Neural cell (in vitro differentiated cells): ENCODE results near the gene ZNF782. TPM values are rescaled to one million over a fixed set of nuclear protein-coding genes. Genes with fewer than 3 reads are reported as not detected.
"Not testable (repeated sequence)": the region's sequence is repeated elsewhere in the genome, so short reads cannot be mapped to it uniquely, and the experiment has no call there.

Experiments
- H2AFZ ChIP-seq: fragments of 200-600, 300-800 bp; sonication (generic), shearing (Covaris generic); 2 replicates; pipeline ENCODE4 v1.6.0; 2014; ENCODE audit warnings: low read depth, mild to moderate bottlenecking, antibody characterized with exemption, low read length, moderate library complexity
- H3F3A ChIP-seq: fragments of 200-600 bp; shearing (Covaris generic); 2 replicates; pipeline ENCODE4 v1.6.1; 2016; ENCODE audit warnings: mild to moderate bottlenecking, moderate library complexity, mixed read lengths, antibody characterized with exemption, low read length; ENCODE audit not compliant: insufficient read depth, poor library complexity, severe bottlenecking
- H3K27ac ChIP-seq: fragments of 200-600, 300-800 bp; sonication (generic), shearing (Covaris generic); 2 replicates; pipeline ENCODE4 v1.5.1; 2014; ENCODE audit warnings: mild to moderate bottlenecking, low read length, moderate library complexity
- H3K27me3 ChIP-seq: fragments of 300-800, 200-600 bp; sonication (generic), shearing (Covaris generic); 2 replicates; pipeline ENCODE4 v1.6.0; 2014; ENCODE audit warnings: mild to moderate bottlenecking, low read depth, low read length, moderate library complexity; ENCODE audit not compliant: insufficient read depth
- H3K36me3 ChIP-seq: fragments of 300-800, 200-600 bp; sonication (generic), shearing (Covaris generic); 2 replicates; pipeline ENCODE4 v1.5.1; 2014; ENCODE audit warnings: mild to moderate bottlenecking, antibody characterized with exemption, low read length, moderate library complexity; ENCODE audit not compliant: insufficient read depth
- H3K4me2 ChIP-seq: fragments of 300-800, 200-600 bp; sonication (generic), shearing (Covaris generic); 2 replicates; pipeline ENCODE4 v1.6.0; 2014; ENCODE audit warnings: mild to moderate bottlenecking, low read length
- H3K4me3 ChIP-seq: fragments of 300-800, 200-600 bp; sonication (generic), shearing (Covaris generic); 2 replicates; pipeline ENCODE4 v1.5.1; 2014; ENCODE audit warnings: mild to moderate bottlenecking, low read length, moderate library complexity
- H3K79me2 ChIP-seq: fragments of 200-600 bp; shearing (Covaris generic); replicated peaks from 2 replicates; pipeline ENCODE4 v1.6.0; 2014; ENCODE audit warnings: mild to moderate bottlenecking, low read length, moderate library complexity; ENCODE audit not compliant: insufficient read depth
- H3K9ac ChIP-seq: fragments of 300-800, 200-600 bp; sonication (generic), shearing (Covaris generic); 2 replicates; pipeline ENCODE4 v1.6.1; 2016; ENCODE audit warnings: mild to moderate bottlenecking, low read length, mixed read lengths
- H3K9me2 ChIP-seq: fragments of 200-600 bp; shearing (Covaris generic); 2 replicates; pipeline ENCODE4 v1.6.1; 2016; ENCODE audit warnings: mild to moderate bottlenecking, low read length, mixed read lengths; ENCODE audit not compliant: insufficient read depth
- H3K9me3 ChIP-seq: fragments of 200-600, 300-800 bp; sonication (generic), shearing (Covaris generic); 2 replicates; pipeline ENCODE4 v1.6.1; 2016; ENCODE audit warnings: mild to moderate bottlenecking, mixed run types, low read length, moderate library complexity, mixed read lengths
- H4K20me1 ChIP-seq: fragments of 200-600 bp; shearing (Covaris generic); 2 replicates; pipeline ENCODE4 v1.6.1; 2016; ENCODE audit warnings: mild to moderate bottlenecking, mixed run types; ENCODE audit not compliant: insufficient read depth
- EP300 ChIP-seq: fragments of 450-650 bp; conservative IDR thresholded peaks from 2 replicates; pipeline ENCODE4 v1.6.1; 2014; ENCODE audit warnings: antibody characterized with exemption, mild to moderate bottlenecking, moderate library complexity; ENCODE audit not compliant: poor library complexity, severe bottlenecking
- EZH2 ChIP-seq: fragments of 200-600, 300-800 bp; shearing (Covaris generic), sonication (generic); IDR thresholded peaks from 2 replicates; pipeline ENCODE4 v1.6.1; 2014; ENCODE audit warnings: antibody characterized with exemption, low read length, borderline replicate concordance, mild to moderate bottlenecking; ENCODE audit not compliant: insufficient read depth, poor library complexity, severe bottlenecking
- MXI1 ChIP-seq: fragments of 450-650 bp; conservative IDR thresholded peaks from 2 replicates; pipeline ENCODE4 v1.6.1; 2014; ENCODE audit warnings: antibody characterized with exemption, mild to moderate bottlenecking; ENCODE audit not compliant: poor library complexity, severe bottlenecking
- POLR2AphosphoS5 ChIP-seq: IDR thresholded peaks from 2 replicates; pipeline ENCODE4 v1.6.1; 2012
- RAD21 ChIP-seq: fragments of 450-650 bp; conservative IDR thresholded peaks from 2 replicates; pipeline ENCODE4 v1.6.1; 2014; ENCODE audit warnings: antibody characterized with exemption, mild to moderate bottlenecking, moderate library complexity
- SMC3 ChIP-seq: fragments of 450-650 bp; conservative IDR thresholded peaks from 2 replicates; pipeline ENCODE4 v1.6.1; 2014; ENCODE audit warnings: antibody characterized with exemption, mild to moderate bottlenecking, moderate library complexity; ENCODE audit not compliant: poor library complexity
- TAF1 ChIP-seq: IDR thresholded peaks from 2 replicates; pipeline ENCODE4 v1.6.1; 2012; ENCODE audit warnings: low read depth
- polyA plus RNA-seq: library from polyadenylated mRNA; depleted of rRNA; stranded (reverse); fragments of >200 nt; gene quantifications from 2 replicates; pipeline ENCODE4 v1.2.3, GENCODE V29; 2014
- TF ChIP-seq, protein P1 (sequence below): fragments of 450-650 bp; IDR thresholded peaks from 2 replicates; pipeline ENCODE4 v1.5.1; 2014; ENCODE audit warnings: antibody characterized with exemption, mild to moderate bottlenecking, moderate library complexity; ENCODE audit not compliant: poor library complexity, severe bottlenecking
- TF ChIP-seq, protein P2 (sequence below): IDR thresholded peaks from 2 replicates; pipeline ENCODE4 v1.6.1; 2012; ENCODE audit warnings: borderline replicate concordance

ZNF782 gene
- polyA plus RNA-seq, 1 donor from 2014 or later, result 6.0 TPM

DNA sequence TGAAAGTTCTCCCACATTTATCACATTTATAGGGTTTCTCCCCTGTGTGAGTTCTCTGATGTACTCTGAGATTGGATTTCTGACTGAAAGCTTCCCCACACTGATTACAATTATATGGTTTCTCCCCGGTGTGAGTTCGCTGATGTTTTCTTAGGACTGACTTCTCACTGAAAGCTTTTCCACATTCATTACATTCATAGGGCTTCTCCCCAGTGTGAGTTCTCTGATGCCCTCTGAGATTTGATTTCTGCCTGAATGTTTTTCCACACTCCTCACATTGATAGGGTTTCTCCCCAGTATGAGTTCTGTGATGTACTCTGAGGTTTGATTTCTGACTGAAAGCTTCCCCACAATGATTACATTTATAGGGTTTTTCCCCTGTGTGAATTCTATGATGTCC lies 36.3 kb downstream of the ZNF782 start:
- H3K4me3 ChIP-seq, result no peak overlapping the region
- H3K9me2 ChIP-seq, result no peaks in the 10 kb centered on the region
- H3K36me3 ChIP-seq, result peaks cover 20% of the 10 kb centered on the region
- no peak overlapping the region for H3K4me2 ChIP-seq
- H3K9ac ChIP-seq, result no peak overlapping the region
- TF ChIP-seq MXI1 (no peak), EZH2 (no peak), RAD21 (no peak), EP300 (no peak)
- TF ChIP-seq, protein P1, sequence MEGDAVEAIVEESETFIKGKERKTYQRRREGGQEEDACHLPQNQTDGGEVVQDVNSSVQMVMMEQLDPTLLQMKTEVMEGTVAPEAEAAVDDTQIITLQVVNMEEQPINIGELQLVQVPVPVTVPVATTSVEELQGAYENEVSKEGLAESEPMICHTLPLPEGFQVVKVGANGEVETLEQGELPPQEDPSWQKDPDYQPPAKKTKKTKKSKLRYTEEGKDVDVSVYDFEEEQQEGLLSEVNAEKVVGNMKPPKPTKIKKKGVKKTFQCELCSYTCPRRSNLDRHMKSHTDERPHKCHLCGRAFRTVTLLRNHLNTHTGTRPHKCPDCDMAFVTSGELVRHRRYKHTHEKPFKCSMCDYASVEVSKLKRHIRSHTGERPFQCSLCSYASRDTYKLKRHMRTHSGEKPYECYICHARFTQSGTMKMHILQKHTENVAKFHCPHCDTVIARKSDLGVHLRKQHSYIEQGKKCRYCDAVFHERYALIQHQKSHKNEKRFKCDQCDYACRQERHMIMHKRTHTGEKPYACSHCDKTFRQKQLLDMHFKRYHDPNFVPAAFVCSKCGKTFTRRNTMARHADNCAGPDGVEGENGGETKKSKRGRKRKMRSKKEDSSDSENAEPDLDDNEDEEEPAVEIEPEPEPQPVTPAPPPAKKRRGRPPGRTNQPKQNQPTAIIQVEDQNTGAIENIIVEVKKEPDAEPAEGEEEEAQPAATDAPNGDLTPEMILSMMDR, result no peak
- H3K9me3 ChIP-seq, result peaks cover 23% of the 10 kb centered on the region
- no peak overlapping the region for H3K27ac ChIP-seq
- no peaks in the 10 kb centered on the region for H4K20me1 ChIP-seq
- H2AFZ ChIP-seq, result no peak overlapping the region
- H3K79me2 ChIP-seq, result no peaks in the 10 kb centered on the region
- no peaks in the 10 kb centered on the region for H3K27me3 ChIP-seq
- H3F3A ChIP-seq, result no peaks in the 10 kb centered on the region

DNA sequence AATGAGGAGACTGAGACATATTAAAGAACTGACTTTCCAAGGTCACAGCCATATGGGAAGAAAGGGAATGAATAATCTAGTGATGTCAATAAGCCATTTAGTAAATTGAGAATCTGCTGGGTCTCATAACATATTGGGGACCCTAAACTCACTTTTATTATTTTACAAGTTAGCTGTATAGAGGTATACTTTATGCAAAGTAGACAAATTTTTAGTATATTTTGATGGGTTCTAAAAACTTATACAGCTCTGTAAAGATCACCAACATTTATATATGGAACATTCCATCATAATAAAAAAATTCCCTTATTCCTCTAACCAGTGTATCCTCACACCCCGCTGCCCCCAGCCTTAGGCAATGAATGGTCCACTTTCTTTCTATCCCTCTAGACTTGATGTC lies 40.7 kb downstream of the ZNF782 start:
- peaks cover 14% of the 10 kb centered on the region for H3K9me3 ChIP-seq
- no peaks in the 10 kb centered on the region for H3K27me3 ChIP-seq
- no peaks in the 10 kb centered on the region for H4K20me1 ChIP-seq
- no peak overlapping the region for H3K4me3 ChIP-seq
- no peaks in the 10 kb centered on the region for H3K9me2 ChIP-seq
- H3K36me3 ChIP-seq, result peaks cover 12% of the 10 kb centered on the region
- no peak overlapping the region for H3K4me2 ChIP-seq
- H3K79me2 ChIP-seq, result no peaks in the 10 kb centered on the region
- no peak overlapping the region for H3K9ac ChIP-seq
- no peaks in the 10 kb centered on the region for H3F3A ChIP-seq
- H3K27ac ChIP-seq, result no peak overlapping the region
- H2AFZ ChIP-seq, result no peak overlapping the region
- TF ChIP-seq EP300 (no peak), MXI1 (no peak), RAD21 (no peak), EZH2 (no peak), POLR2AphosphoS5 (no peak), SMC3 (no peak), TAF1 (no peak)
- TF ChIP-seq, protein P2, sequence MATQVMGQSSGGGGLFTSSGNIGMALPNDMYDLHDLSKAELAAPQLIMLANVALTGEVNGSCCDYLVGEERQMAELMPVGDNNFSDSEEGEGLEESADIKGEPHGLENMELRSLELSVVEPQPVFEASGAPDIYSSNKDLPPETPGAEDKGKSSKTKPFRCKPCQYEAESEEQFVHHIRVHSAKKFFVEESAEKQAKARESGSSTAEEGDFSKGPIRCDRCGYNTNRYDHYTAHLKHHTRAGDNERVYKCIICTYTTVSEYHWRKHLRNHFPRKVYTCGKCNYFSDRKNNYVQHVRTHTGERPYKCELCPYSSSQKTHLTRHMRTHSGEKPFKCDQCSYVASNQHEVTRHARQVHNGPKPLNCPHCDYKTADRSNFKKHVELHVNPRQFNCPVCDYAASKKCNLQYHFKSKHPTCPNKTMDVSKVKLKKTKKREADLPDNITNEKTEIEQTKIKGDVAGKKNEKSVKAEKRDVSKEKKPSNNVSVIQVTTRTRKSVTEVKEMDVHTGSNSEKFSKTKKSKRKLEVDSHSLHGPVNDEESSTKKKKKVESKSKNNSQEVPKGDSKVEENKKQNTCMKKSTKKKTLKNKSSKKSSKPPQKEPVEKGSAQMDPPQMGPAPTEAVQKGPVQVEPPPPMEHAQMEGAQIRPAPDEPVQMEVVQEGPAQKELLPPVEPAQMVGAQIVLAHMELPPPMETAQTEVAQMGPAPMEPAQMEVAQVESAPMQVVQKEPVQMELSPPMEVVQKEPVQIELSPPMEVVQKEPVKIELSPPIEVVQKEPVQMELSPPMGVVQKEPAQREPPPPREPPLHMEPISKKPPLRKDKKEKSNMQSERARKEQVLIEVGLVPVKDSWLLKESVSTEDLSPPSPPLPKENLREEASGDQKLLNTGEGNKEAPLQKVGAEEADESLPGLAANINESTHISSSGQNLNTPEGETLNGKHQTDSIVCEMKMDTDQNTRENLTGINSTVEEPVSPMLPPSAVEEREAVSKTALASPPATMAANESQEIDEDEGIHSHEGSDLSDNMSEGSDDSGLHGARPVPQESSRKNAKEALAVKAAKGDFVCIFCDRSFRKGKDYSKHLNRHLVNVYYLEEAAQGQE, result no peak
- TF ChIP-seq, protein P1, result no peak

DNA sequence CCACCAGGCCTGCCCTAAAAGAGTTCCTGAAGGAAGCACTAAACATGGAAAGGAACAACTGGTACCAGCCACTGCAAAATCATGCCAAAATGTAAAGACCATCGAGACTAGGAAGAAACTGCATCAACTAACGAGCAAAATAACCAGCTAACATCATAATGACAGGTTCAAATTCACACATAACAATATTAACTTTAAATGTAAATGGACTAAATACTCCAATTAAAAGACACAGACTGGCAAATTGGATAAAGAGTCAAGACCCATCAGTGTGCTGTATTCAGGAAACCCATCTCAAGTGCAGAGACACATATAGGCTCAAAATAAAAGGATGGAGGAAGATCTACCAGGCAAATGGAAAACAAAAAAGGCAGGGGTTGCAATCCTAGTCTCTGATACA lies 55.4 kb downstream of the ZNF782 start:
- Histone ChIP-seq H3K9me3 (peaks cover 10% of the 10 kb centered on the region), H3K36me3 (peaks cover 15% of the 10 kb centered on the region)
- H3K4me2 ChIP-seq, H3K4me3 ChIP-seq, H2AFZ ChIP-seq, H3F3A ChIP-seq, H3K79me2 ChIP-seq, H3K9ac ChIP-seq, H3K27ac ChIP-seq, H3K9me2 ChIP-seq, H3K27me3 ChIP-seq, H4K20me1 ChIP-seq: not testable (repeated sequence)
